Activated CD8-positive, alpha-beta memory T cell treated with anti-CD3 and anti-CD28 coated beads, Interleukin-2, amount 50 U/mL, for 24 hours (primary cell): Measurements from ENCODE around the gene TLE4.
"Not testable (repeated sequence)": the region's sequence is repeated elsewhere in the genome, so short reads cannot be mapped to it uniquely, and the experiment has no call there.

Experiments used
- DNase-seq: peaks from one replicate; pipeline ENCODE4 v3.0.0-alpha.2; 2020; ENCODE audit errors: extremely low read depth

Gene TLE4

DNA sequence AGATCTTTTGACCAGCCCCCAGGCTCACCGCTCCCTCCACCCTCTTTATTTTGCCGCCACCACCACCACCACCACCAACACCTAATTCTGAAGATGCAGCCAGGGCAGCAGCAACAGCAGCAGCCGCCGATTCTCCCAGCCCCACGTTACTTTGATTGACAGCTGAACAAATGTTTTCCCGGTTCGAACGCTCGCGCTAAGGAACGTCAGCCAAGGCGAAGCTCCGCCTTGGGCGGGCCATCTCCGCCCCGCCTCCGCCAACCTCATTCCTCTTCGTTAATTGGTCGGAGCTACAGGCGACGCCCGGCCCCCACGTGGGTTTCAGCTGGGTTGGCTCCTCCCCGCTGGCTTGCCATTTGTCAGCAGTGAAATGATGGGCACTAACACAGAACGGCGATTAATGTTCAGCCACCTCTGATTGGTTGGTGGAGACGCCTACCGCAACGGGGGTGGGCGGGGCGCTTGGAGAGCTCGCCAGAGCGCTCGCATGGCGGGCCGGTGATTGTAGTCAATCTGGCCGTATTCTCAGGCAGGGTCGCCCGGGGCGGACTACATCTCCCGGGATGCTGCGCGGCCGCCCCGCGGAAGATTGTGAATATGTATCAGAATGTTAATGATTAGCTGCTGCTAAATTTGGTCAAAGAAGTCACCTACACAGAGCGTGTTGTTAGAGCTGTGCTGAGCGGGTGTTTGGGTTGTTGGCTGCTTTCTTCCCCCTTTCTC is at the start of gene TLE4:
TSS of gene TLE4 (plus strand) at position 657 of the 723 bp plus-strand sequence. CDS start 826 bp downstream, outside the sequence.
- peak; percentile 100 for DNase-seq

DNA sequence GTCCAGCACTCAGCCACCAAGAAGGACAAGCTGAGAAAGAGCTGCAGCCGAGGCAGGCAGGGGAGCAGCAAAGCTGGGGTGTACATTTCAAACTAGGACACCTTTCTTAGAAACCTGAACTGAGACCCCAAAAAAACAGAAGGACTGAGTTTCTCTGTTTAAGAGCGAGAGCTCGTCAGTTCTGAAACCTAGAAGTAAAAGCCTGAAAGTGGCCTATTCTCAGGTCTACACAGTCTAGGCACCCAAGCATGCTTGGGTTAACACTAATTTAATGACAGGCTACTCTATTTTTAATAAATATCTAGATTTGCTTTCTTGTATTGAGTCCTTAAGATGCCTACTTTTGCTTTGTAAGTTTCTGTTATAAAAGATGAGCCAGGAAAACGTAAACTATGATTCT is 49.0 kb upstream of the TLE4 start:
- DNase-seq = no peak

DNA sequence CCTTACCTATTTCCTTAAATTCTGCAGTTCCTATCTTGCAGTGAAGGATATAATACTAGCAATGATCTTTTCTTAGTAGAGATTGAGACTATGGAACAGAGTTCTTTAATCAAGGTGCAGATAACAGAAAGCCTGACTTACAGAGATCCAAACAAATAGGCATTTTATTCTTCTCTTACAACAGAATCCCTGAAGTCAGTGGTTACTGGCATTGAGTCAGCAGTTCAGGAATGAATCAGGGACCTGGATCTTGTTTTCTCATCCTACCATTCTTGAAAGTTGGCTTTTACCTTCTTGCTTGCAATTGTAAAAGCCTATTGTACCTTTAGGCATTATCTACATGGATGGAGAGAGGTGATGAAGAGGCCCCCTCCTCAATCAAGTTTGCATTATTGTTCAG is 47.5 kb upstream of the TLE4 start:
- no peak for DNase-seq

DNA sequence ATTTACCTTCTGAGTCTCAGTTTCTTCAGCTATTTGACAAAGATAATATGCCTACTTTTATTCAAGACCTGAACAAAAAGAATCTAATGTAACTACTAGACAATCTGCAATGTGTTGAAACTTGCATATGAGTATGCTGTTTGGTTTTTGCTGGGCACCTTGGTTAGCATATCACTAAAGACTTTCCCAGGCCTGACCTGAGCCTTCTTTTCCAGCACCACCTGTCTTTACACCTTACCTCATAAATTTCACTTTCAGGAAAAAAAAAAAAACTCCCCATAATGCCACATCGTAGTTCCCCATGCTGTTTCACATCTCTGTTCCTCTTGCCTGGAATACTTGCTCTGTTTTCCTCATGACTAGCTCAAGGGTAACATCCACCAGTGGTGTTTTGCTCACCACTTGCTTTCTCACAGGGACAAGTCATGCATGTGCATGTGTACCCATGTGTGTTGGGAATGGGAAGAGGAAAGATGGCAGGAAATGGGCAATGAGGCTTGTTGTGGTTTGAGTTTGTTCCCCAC is 45.6 kb upstream of the TLE4 start:
- DNase-seq = no peak

DNA sequence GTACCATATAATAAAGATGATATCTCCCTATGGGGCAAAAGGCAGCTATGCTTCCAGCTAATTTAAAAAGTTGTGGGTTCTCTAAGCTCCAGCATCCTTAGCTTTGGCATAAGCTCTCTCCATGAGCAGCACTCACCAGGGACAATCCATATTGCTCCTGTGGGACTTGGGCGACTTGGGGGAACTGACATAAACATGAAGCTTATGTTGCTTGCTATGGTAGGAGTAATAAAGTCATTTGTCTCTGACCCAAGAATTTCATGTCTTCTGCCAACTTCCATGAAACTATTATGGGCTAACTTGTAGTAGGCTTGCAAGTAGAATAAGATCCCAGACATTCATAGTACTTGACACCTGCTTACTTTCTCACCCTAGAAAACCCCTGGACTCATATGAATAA is 36.2 kb upstream of the TLE4 start:
- no peak for DNase-seq

DNA sequence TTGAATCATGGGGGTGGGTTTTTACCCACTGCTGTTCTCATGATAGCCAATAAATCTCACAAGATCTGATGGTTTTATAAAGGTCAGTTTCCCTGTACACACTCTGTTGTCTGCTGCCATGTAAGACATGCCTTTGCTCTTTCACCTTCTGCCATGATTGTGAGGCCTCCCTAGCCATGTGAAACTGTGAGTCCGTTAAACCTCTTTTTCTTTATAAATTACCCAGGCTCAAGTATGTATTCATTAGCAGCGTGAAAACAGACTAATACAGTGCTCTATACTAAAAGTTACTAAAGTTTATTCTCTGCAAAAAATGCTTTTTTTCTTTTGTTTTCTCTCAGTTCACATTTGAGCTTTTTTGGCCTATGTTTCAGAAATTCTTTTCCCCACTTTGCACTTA is 33.9 kb upstream of the TLE4 start:
- DNase-seq = no peak

DNA sequence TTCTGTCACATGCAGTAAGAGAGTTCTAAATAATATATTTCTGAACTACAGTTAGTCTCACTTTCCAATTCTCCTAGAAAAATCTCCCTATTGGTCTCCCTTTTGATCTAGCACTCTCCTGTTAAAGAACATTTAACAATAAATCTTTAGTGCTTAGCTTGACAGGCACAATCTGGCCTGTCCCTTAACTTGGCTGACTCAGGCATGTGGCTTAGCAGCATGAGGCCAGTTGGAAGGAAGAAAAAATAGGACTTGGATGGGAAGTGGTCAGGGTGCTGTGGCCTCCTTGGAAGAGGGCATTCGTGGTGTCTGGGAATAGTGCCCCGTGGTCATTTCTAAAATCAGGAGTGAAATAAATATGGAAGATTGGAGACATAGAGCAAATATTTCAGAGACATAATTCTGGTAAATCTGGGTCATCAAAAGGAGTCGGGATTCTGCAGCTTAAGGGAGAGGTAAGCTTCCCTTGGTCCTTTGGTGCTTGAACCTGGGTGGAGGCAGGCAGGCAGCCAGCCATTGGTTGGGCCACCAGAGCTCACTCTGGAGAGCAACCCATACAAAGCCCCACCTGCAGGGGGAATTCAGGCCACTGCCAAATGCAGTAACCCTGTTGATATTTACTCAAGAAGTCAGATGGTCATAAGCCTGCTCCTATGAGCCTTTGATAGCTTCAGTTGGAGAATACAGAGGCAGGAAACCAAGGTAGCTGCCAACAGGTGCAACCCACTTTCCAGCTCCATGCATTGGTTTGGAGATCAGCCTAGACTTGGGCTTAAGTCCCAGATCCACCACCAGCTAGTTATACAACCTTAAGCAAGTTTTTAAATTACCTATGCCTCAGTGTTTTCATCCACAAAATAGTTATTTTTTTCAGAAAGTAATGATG is 28.8 kb upstream of the TLE4 start:
- DNase-seq = no peak

DNA sequence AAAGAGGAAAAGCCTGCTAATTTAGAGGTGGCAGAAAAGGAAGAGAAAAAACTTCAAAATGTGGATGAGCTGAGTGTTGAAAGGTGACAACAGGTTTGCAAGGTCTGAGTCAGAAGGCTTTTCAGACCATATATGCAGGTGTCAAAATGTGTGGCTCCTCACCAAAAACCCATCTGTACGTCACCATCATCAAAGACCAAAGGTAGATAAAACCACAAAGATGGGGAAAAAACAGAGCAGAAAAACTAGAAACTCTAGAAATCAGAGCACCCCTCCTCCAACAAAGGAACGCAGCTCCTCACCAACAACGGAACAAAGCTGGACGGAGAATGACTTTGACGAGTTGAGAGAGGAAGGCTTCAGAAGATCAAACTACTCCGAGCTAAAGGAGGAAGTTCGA is 27.4 kb upstream of the TLE4 start:
- not testable (repeated sequence) for DNase-seq

DNA sequence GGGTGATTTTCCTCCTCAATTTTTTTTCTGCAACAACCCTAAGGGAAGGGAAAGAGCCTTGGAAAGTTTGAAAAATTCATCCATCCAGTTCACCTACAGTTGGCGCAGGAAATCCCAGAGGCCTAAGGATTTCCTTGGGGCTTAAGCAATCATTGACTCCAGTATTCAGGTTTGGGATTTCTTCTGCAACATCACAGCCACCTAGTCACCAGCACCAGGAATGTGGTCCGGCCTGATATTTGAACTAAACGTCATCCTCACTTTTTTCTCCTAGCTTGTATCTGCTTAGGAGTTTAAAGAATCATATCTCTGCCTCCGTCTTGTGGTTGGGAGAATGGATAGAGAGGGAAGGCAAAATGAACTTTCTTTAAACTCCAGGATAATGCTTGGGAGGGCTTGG is 20.2 kb upstream of the TLE4 start:
- no peak for DNase-seq

DNA sequence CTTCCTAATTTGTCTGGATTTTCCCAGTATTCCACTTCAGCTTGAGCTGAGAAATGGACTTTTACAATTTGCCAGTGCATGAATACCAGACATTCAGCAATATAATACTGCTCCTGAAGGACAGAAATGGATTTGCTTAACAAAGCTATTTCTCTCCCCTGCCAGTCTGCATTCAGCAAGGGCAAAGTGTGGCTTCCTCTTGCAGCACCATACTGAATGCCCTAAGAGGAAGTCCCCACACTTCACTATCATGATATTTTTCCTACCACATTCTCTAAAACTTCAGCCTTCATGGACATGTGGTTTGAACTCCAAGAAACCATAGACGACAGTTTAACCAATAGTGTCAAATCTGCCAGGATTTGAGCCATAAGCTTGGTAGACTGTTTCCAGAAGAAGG is 19.8 kb upstream of the TLE4 start:
- DNase-seq = no peak

DNA sequence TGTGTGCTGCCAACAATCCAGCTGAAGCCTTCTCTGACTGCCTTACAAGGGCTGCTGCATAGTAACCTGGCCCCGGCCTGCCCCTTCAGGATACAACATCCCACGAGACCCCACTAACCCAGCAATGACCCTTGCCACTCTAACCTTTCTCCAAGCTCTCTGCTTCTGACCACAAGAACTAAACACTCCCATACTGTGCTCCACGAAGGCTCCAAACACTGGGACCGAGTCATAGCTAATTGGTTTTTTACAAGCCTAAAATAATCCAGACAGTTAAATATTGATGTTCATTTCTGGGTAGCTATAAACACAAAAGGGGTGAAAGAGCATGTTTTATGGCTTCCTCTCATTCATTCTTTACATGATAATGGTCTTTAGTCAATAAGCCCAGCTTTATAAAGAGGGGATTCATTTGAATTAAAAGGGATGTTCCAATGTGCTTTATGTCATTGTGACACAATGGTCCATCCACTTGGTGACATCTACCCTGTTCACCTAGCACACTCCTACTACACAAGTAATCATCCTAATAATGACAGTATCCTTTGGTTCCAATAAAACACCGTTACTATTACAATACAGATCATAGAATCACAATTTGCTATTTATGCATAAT is 16.2 kb upstream of the TLE4 start:
- no peak for DNase-seq

DNA sequence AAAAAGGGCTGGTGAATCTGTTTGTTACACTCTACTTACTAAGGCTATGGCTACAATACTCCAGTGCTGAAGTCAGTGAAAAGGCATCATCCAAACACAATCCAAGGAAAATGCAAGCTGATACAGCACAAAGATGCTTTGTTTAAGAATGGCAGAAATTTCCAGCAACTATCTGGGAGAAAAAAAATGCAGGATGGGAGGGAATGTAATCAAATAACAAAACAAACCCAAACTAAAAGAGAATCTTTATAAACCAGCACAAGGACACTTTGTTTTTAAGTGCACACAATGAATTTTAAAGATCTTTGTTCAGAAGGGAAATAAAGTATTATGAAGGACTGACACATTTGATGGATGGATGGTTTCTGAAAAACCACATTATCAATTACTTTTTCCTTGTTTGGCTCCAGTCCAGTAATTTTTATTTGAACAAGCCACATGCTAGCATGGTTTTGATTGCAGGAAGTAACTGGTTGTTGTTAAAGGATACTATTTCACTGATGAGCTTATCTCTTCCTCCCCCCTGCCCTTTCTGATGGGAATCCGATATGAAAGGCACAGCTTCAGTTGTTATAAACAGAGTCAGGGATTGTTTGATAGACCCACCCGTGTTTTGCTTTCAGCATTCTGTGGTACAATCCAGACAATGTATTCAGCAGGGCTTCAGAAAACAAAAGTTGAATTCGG is 12.1 kb upstream of the TLE4 start:
- DNase-seq = no peak

DNA sequence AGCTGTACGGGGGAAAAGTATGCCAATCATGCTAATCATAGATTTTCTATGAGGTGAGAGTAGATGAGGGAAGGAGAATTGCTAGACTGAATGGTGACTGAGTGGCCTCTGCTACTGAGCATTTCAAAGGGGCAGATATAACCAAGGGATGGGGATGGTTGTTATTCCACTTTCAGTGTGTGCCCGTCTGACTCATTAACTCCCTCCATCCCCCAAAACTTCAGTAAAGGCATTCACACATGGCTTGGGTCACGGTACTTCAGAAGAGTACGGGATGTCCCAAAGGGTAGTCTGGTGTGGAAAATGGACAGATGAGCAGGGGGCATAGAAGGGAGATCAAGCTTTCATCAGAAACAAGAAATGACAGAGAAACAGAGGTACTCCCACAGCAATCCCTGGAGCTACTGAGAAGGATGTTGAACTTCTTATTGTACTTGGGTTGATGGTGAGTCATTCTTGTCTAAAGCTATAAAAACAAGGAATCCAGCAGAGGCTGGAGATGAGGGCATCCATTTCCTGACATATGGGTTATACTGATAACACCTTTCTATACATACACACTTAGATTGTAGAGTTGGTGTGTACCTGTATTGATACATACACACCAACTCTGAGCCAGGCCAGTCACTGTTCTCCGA is 8.9 kb upstream of the TLE4 start:
- DNase-seq = no peak

DNA sequence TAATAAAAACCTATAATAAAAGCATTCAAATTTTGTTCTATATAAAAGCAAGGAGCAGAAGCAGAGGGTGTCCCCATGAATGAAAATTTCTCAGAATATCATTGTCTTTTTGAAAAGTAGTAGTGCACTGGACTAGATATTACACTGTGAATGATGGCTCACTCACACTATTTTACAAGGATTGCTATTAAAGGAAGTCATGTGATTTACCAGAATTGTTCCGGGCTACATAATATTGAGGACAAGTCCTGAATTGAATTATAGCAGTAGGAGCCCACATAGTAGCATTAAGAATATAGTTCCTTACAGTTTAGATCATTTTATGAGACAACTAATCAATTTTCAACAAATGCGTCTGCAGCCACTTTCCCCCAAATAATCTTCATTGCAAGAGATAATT is 7.7 kb upstream of the TLE4 start:
- no peak for DNase-seq

DNA sequence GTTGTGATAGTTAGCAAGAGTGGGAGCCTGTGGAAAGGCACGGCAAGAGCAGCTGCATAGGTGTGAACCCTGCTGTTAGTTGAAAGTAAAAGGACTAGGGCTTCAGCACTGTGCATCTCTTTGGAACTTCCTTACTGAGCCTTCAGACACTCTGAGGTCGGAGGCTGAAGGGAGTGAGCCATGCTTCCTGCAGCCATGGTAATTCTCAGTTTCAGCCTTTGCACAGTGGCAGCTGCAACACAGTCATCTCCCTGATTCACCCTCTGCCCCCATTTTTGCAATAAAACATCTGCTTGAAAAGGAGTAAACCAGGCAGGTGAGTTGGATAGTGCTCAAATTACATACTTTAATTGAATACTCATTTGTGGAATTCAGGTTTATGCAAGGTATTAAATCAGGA is 6.5 kb upstream of the TLE4 start:
- DNase-seq = no peak

DNA sequence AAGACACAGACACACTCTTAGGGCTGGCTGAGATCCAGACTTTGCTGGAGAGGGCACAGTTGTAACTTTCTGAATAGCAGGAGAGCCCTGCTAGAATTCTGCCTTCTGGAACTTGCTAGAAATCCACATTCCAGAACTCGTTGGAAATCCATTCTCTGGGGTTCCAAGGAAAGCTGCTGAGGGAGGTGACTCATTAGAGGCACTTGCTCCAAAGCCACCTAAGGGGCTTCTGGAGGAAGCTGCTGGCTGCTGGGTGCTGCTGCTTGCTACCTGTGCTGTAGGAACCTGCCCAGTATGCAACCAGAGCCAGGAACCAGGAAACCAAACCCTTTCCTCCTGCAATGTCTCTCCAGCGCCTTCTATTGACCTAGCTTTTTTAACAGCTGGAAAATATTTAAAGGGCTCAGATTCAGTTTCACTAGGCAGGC is 4.1 kb upstream of the TLE4 start:
- no peak for DNase-seq

DNA sequence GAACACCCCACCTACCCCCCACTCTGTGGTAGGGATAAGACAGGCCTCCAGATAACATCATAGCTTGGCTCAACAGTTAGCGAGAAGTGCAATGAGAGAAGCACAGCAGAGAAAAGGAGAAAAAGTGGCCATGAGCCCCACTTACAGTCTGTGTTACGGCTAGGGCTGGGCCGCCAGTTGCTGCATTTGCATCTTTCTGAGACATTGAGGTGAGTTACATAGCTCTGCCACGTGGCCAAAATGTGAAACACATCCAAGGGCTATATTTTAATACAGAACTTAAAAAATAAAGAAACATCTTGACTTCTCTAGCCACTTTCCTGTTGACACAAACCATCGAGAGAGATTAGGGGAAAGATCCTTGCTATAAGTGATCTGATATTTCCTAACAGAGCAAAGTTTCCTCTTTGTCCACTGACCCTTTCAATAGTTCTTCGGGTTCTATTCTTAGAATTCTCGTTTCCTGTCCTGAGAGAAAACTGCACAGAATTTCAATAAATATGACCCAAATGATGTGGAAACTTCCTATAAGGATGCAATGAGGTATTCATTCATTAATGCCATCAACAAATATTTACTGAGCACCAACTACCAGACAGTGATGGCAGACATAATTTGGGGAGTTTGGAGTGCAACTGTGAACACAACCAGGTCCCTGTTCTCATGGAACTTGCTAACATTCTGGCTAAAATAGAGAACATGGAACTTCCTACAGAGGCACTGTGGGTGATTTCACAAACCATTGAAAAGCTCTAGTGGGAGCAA is 3.2 kb upstream of the TLE4 start:
- DNase-seq = no peak

DNA sequence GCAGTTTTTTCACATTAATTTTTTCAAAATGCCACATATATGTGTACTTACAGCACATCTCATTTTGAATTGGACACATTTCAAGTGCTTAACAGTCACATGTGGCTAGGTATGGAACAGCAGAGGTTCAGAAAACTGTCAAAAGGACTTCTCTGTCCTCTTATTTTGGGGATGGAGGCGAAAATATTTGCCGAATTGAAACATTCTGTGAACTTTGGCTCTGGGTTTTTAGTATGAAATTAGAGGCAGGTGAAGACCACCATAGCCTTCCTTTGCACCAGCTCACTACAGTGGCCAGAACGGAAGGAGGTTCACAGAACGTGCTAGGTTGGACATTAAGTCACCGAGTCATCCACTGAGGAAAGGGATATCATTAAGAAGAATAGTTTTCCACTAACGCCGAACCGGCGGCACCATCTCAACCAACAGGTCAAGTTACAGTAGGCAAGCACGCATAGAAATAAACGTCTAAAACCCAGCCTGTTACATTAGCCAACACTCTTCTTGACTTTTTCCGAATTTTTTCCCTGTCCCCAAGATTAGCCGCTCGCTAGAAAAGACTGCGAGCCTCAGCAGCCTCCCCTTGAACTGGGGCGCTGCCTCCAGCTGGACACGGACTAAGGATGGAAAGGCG is 1.8 kb upstream of the TLE4 start:
- no peak for DNase-seq

DNA sequence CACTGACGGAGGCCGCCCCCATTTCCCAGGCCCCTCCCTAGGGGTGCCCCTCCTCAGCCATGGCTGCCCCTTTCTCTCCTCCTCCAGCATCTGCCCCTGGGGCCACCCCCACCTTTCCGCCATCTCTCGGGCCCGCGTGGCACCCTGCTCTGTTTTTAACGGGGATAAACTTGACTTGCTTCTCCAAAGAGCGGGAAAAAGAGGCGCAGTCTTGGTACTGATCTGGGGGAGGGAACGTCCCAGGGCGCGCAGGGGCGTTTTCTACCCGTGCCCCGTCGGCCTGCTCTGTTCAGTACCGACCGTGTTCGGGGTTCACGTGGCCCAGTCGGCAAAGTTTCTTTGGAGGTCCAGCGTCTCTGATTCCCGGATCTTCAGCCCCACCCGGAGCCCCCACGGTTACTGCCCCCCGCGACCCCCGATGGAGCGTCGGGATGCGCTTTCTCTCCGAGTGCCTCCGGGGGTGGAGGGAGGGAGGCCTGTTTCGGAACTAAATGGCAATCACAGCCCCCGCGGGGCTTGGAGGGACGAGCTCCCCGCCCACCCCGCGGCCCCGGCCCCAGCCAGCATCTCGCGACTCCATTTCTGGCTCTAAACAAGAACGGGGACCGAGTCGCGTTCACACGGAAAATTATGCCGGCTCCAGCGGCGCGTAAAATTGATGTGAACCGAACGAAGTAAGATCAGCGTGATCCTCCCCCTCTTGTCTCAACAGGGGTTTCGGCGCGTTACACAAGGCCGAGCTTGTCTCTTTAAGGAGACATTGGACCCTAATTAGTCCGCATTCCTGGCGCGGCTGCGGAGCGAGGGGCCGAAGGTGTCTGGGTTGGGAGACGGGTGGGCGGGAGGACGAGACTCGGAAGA is 1.1 kb upstream of the TLE4 start:
- peak; percentile 19 for DNase-seq
